WTC11 (cell line): Measurements from ENCODE around the gene ETV6. TPM values are rescaled to one million over a fixed set of nuclear protein-coding genes. Genes with fewer than 3 reads are reported as not detected.

ENCODE experiments used
- ATAC-seq: fragments of 200-7000 bp; cut with Tn5 transposase; 2 replicates; pipeline ENCODE4 v1.10.0; 2021; ENCODE audit warnings: mild to moderate bottlenecking, moderate library complexity
- CTCF ChIA-PET: fragments of 300-600 bp; sonication (Branson Sonifier 250); formaldehyde crosslinking; loops from one replicate; lab custom pipeline; 2021; ENCODE audit warnings: antibody characterized with exemption; lab: Charles Lee
- POLR2A ChIA-PET: fragments of 350-600 bp; sonication (Branson Sonifier 250); formaldehyde crosslinking; loops from one replicate; lab custom pipeline; 2021; ENCODE audit warnings: antibody characterized with exemption; lab: Charles Lee
- DNase-seq: peaks from one replicate; pipeline ENCODE4 v3.0.0; 2021; ENCODE audit warnings: low spot score
- H3K27ac Mint-ChIP-seq: 2 replicates; pipeline ENCODE4 v1.8.0; 2021; ENCODE audit warnings: mixed read lengths
- H3K27me3 Mint-ChIP-seq: 2 replicates; pipeline ENCODE4 v1.8.0; 2021; ENCODE audit warnings: low read depth, mild to moderate bottlenecking, moderate library complexity, mixed read lengths
- H3K36me3 Mint-ChIP-seq: 2 replicates; pipeline ENCODE4 v1.8.0; 2021; ENCODE audit warnings: mixed read lengths
- H3K4me1 Mint-ChIP-seq: 2 replicates; pipeline ENCODE4 v1.8.0; 2022; ENCODE audit warnings: mixed read lengths
- H3K4me3 Mint-ChIP-seq: 2 replicates; pipeline ENCODE4 v1.8.0; 2021; ENCODE audit warnings: mild to moderate bottlenecking, moderate library complexity, mixed read lengths
- H3K9me3 Mint-ChIP-seq: 2 replicates; pipeline ENCODE4 v1.8.0; 2021; ENCODE audit warnings: mixed read lengths
- E2F1 ChIP-seq: sonication (generic); formaldehyde crosslinking; IDR thresholded peaks from 2 replicates; pipeline ENCODE4 v1.8.0; 2022; ENCODE audit warnings: mild to moderate bottlenecking, missing genetic modification reagents
- ERG ChIP-seq: fragments of 250-450 bp; sonication (Bioruptor Pico); IDR thresholded peaks from 2 replicates; pipeline ENCODE4 v1.8.0; 2021; ENCODE audit warnings: mild to moderate bottlenecking
- GTF2I ChIP-seq: fragments of 250-450 bp; sonication (Bioruptor Pico); conservative IDR thresholded peaks from 2 replicates; pipeline ENCODE4 v1.4.0; 2021; ENCODE audit warnings: mild to moderate bottlenecking
- KAT7 ChIP-seq: sonication (generic); formaldehyde crosslinking; IDR thresholded peaks from 2 replicates; pipeline ENCODE4 v1.8.1; 2023; ENCODE audit warnings: missing genetic modification reagents, mild to moderate bottlenecking, borderline replicate concordance
- NR3C1 ChIP-seq: sonication (generic); formaldehyde crosslinking; conservative IDR thresholded peaks from 2 replicates; pipeline ENCODE4 v1.8.1; 2023; ENCODE audit warnings: low read depth, mild to moderate bottlenecking, missing genetic modification reagents
- OVOL2 ChIP-seq: fragments of 250-450 bp; sonication (Bioruptor Pico); IDR thresholded peaks from 2 replicates; pipeline ENCODE4 v1.9.0; 2021; ENCODE audit warnings: mild to moderate bottlenecking, borderline replicate concordance
- TEAD1 ChIP-seq: sonication (generic); formaldehyde crosslinking; IDR thresholded peaks from 2 replicates; pipeline ENCODE4 v1.8.0; 2022; ENCODE audit warnings: mild to moderate bottlenecking, missing genetic modification reagents
- USF1 ChIP-seq: sonication (generic); formaldehyde crosslinking; IDR thresholded peaks from 2 replicates; pipeline ENCODE4 v1.8.0; 2022; ENCODE audit warnings: mild to moderate bottlenecking, missing genetic modification reagents
- ZBTB43 ChIP-seq: sonication (generic); formaldehyde crosslinking; IDR thresholded peaks from 2 replicates; pipeline ENCODE4 v1.8.1; 2023; ENCODE audit warnings: mild to moderate bottlenecking, missing genetic modification reagents
- ZNF219 ChIP-seq: sonication (generic); formaldehyde crosslinking; IDR thresholded peaks from 2 replicates; pipeline ENCODE4 v1.8.0; 2023; ENCODE audit warnings: missing genetic modification reagents, mild to moderate bottlenecking, borderline replicate concordance
- ZSCAN18 ChIP-seq: fragments of 250-450 bp; sonication (Bioruptor Pico); IDR thresholded peaks from 2 replicates; pipeline ENCODE4 v2.1.2; 2022; ENCODE audit warnings: mild to moderate bottlenecking, moderate library complexity
- total RNA-seq: library from RNA; stranded (reverse); gene quantifications from 3 replicates; pipeline ENCODE4 v1.2.3, GENCODE V29; 2021
- TF ChIP-seq, protein P1 (sequence below): sonication (generic); formaldehyde crosslinking; IDR thresholded peaks from 2 replicates; pipeline ENCODE4 v1.8.1; 2023; ENCODE audit warnings: mild to moderate bottlenecking, moderate library complexity, missing genetic modification reagents
- TF ChIP-seq, protein P2 (sequence below): fragments of 250-450 bp; sonication (Bioruptor Pico); IDR thresholded peaks from 2 replicates; pipeline ENCODE4 v1.9.0; 2021; ENCODE audit warnings: mild to moderate bottlenecking
- TF ChIP-seq, protein P3 (sequence below): sonication (generic); formaldehyde crosslinking; IDR thresholded peaks from 2 replicates; pipeline ENCODE4 v1.8.0; 2022; ENCODE audit warnings: missing genetic modification reagents
- TF ChIP-seq, protein P4 (sequence below): sonication (generic); formaldehyde crosslinking; IDR thresholded peaks from 2 replicates; pipeline ENCODE4 v1.8.0; 2022; ENCODE audit warnings: mild to moderate bottlenecking, missing genetic modification reagents

Gene ETV6
- total RNA-seq, 1 experiment from 2014 or later, result 23.5 TPM

DNA sequence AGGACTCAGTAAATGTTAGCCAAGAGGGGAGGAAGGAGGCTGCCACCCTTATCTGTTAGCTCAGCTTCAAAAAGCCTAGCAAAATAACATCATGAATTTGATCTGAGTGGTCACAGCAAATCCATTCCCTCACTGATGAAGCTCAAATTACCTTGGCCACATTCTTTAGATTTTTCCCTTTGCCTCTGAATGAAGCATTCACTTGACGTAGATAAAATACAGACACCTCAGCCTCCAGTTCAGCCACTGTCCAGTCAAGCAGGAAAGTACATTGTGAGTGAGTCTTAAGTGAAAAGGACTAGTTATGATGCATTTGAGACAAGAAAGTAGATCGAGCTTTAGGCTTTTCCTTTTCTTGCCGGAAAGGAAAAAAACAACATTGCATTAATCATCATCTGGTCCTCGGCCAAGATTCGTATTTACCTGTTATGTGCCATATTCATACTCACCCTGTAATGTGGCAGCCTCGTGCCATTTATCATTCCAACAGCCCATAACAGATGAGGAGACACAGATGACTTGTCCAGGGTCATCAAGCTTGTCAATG is 146.5 kb downstream of the ETV6 start:
- H3K27ac Mint-ChIP-seq, result no peak overlapping the region
- peak; percentile 47 for ATAC-seq
- ChIA-PET CTCF (interaction anchor here (0.6 kb wide), 1 partner anchor 96 kb away, joined by 3 read pairs; no protein-coding TSS in a partner anchor), POLR2A (no interaction called here)
- no peak overlapping the region for H3K4me3 Mint-ChIP-seq
- peaks cover 34% of the 10 kb centered on the region for H3K4me1 Mint-ChIP-seq
- H3K36me3 Mint-ChIP-seq, result no peaks in the 10 kb centered on the region
- no peak for DNase-seq
- no peaks in the 10 kb centered on the region for H3K9me3 Mint-ChIP-seq
- TF ChIP-seq ZBTB43 (CRISPR knock-in tag) (no peak), KAT7 (CRISPR knock-in tag) (no peak), ERG (CRISPR knock-in tag) (no peak), ZNF219 (CRISPR knock-in tag) (no peak), E2F1 (CRISPR knock-in tag) (no peak), ZSCAN18 (CRISPR knock-in tag) (no peak), NR3C1 (CRISPR knock-in tag) (no peak), OVOL2 (CRISPR knock-in tag) (no peak), GTF2I (CRISPR knock-in tag) (no peak), TEAD1 (CRISPR knock-in tag) (no peak), USF1 (CRISPR knock-in tag) (no peak)
- TF ChIP-seq, protein P1, sequence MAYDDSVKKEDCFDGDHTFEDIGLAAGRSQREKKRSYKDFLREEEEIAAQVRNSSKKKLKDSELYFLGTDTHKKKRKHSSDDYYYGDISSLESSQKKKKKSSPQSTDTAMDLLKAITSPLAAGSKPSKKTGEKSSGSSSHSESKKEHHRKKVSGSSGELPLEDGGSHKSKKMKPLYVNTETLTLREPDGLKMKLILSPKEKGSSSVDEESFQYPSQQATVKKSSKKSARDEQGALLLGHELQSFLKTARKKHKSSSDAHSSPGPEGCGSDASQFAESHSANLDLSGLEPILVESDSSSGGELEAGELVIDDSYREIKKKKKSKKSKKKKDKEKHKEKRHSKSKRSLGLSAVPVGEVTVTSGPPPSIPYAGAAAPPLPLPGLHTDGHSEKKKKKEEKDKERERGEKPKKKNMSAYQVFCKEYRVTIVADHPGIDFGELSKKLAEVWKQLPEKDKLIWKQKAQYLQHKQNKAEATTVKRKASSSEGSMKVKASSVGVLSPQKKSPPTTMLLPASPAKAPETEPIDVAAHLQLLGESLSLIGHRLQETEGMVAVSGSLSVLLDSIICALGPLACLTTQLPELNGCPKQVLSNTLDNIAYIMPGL (CRISPR knock-in tag), result no peak
- TF ChIP-seq, protein P2, sequence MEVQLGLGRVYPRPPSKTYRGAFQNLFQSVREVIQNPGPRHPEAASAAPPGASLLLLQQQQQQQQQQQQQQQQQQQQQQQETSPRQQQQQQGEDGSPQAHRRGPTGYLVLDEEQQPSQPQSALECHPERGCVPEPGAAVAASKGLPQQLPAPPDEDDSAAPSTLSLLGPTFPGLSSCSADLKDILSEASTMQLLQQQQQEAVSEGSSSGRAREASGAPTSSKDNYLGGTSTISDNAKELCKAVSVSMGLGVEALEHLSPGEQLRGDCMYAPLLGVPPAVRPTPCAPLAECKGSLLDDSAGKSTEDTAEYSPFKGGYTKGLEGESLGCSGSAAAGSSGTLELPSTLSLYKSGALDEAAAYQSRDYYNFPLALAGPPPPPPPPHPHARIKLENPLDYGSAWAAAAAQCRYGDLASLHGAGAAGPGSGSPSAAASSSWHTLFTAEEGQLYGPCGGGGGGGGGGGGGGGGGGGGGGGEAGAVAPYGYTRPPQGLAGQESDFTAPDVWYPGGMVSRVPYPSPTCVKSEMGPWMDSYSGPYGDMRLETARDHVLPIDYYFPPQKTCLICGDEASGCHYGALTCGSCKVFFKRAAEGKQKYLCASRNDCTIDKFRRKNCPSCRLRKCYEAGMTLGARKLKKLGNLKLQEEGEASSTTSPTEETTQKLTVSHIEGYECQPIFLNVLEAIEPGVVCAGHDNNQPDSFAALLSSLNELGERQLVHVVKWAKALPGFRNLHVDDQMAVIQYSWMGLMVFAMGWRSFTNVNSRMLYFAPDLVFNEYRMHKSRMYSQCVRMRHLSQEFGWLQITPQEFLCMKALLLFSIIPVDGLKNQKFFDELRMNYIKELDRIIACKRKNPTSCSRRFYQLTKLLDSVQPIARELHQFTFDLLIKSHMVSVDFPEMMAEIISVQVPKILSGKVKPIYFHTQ, result no peak
- TF ChIP-seq, protein P3, sequence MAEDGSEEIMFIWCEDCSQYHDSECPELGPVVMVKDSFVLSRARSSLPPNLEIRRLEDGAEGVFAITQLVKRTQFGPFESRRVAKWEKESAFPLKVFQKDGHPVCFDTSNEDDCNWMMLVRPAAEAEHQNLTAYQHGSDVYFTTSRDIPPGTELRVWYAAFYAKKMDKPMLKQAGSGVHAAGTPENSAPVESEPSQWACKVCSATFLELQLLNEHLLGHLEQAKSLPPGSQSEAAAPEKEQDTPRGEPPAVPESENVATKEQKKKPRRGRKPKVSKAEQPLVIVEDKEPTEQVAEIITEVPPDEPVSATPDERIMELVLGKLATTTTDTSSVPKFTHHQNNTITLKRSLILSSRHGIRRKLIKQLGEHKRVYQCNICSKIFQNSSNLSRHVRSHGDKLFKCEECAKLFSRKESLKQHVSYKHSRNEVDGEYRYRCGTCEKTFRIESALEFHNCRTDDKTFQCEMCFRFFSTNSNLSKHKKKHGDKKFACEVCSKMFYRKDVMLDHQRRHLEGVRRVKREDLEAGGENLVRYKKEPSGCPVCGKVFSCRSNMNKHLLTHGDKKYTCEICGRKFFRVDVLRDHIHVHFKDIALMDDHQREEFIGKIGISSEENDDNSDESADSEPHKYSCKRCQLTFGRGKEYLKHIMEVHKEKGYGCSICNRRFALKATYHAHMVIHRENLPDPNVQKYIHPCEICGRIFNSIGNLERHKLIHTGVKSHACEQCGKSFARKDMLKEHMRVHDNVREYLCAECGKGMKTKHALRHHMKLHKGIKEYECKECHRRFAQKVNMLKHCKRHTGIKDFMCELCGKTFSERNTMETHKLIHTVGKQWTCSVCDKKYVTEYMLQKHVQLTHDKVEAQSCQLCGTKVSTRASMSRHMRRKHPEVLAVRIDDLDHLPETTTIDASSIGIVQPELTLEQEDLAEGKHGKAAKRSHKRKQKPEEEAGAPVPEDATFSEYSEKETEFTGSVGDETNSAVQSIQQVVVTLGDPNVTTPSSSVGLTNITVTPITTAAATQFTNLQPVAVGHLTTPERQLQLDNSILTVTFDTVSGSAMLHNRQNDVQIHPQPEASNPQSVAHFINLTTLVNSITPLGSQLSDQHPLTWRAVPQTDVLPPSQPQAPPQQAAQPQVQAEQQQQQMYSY (CRISPR knock-in tag), result no peak
- TF ChIP-seq, protein P4, sequence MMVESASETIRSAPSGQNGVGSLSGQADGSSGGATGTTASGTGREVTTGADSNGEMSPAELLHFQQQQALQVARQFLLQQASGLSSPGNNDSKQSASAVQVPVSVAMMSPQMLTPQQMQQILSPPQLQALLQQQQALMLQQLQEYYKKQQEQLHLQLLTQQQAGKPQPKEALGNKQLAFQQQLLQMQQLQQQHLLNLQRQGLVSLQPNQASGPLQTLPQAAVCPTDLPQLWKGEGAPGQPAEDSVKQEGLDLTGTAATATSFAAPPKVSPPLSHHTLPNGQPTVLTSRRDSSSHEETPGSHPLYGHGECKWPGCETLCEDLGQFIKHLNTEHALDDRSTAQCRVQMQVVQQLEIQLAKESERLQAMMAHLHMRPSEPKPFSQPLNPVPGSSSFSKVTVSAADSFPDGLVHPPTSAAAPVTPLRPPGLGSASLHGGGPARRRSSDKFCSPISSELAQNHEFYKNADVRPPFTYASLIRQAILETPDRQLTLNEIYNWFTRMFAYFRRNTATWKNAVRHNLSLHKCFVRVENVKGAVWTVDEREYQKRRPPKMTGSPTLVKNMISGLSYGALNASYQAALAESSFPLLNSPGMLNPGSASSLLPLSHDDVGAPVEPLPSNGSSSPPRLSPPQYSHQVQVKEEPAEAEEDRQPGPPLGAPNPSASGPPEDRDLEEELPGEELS (CRISPR knock-in tag), result no peak
- H3K27me3 Mint-ChIP-seq, result no peaks in the 10 kb centered on the region
